Gastroesophageal sphincter (tissue), 4 donors: ENCODE results near the gene ELK4. TPM values are rescaled to one million over a fixed set of nuclear protein-coding genes. Genes with fewer than 3 reads are reported as not detected.

Experiments
- ATAC-seq: fragments of 150-250 bp; one replicate; pipeline ENCODE4 v1.9.1; 2016; ENCODE audit warnings: mild to moderate bottlenecking, moderate library complexity
- H3K27ac ChIP-seq, 4 donors: fragments of 200-600 bp; sonication (generic) in 3 of 4; 1 replicate in 3 of 4; 2 replicates in 1 of 4; pipeline ENCODE4 v1.5.1; 2016 to 2019
- H3K27me3 ChIP-seq: fragments of 200-600 bp; sonication (generic); one replicate; pipeline ENCODE4 v1.5.1; 2019
- H3K36me3 ChIP-seq, 2 donors: fragments of 200-600 bp; sonication (generic); one replicate each; pipeline ENCODE4 v1.5.1; 2019; ENCODE audit warnings: control low read depth in 1 of 2
- H3K4me1 ChIP-seq, 3 donors: fragments of 200-600 bp; sonication (generic); 1 replicate in 2 of 3; 2 replicates in 1 of 3; pipeline ENCODE4 v1.5.1; 2016 to 2019; ENCODE audit warnings: control low read depth in 2 of 3
- H3K4me3 ChIP-seq, 2 donors: fragments of 200-600 bp; sonication (generic); one replicate each; pipeline ENCODE4 v1.5.1; 2019; ENCODE audit warnings: mild to moderate bottlenecking in 1 of 2, moderate library complexity in 1 of 2
- H3K9me3 ChIP-seq, 3 donors: fragments of 200-600 bp; sonication (generic); one replicate each; pipeline ENCODE4 v1.5.1; 2017 to 2019; ENCODE audit warnings: control low read depth in 2 of 3
- EP300 ChIP-seq: sonication (generic); formaldehyde crosslinking; IDR thresholded peaks from one replicate; pipeline ENCODE4 v1.6.1; 2017; ENCODE audit warnings: antibody characterized with exemption, mild to moderate bottlenecking
- POLR2A ChIP-seq, 2 donors: fragments of 450-650 bp; IDR thresholded peaks; one replicate each; pipeline ENCODE4 v1.6.1; 2017; ENCODE audit warnings: antibody characterized with exemption in 2 of 2, mild to moderate bottlenecking in 2 of 2, moderate library complexity in 1 of 2
- POLR2AphosphoS5 ChIP-seq: sonication (generic); formaldehyde crosslinking; IDR thresholded peaks from one replicate; pipeline ENCODE4 v1.6.1; 2017; ENCODE audit warnings: antibody characterized with exemption
- WGBS, 2 donors: methylation state at CpG; one replicate each; pipeline ENCODE4 v1.1.5; 2018; ENCODE audit warnings: low coverage in 1 of 2; 5-methylcytosine and 5-hydroxymethylcytosine counted together
- total RNA-seq, 4 donors: library from RNA; depleted of rRNA; stranded (reverse); fragments of >200 nt; gene quantifications; one replicate each; pipeline ENCODE4 v1.1.0, GENCODE V29; 2016
- TF ChIP-seq, protein P1 (sequence below), 4 experiments: fragments of 200-600 bp in 2 of 4; fragments of 450-650 bp in 2 of 4; sonication (generic) in 1 of 4; IDR thresholded peaks; one replicate each; pipeline ENCODE4 v1.5.1; 2017 to 2019; ENCODE audit warnings: antibody characterized with exemption in 4 of 4, mild to moderate bottlenecking in 2 of 4, moderate library complexity in 2 of 4

The ELK4 gene
- total RNA-seq, 4 donors from 2014 or later, result 23.2 to 24.6 (median 23.6) TPM

GRCh38 chr1:205630651-205631009, 1.2 kb downstream of the ELK4 start:
- 4 to 8% methylated on average over 3 of the region's 3 CpGs for WGBS, 2 donors
- TF ChIP-seq POLR2A (IDR thresholded peaks at IDR 0.05) (no peak), EP300 (no peak), POLR2AphosphoS5 (no peak)
- TF ChIP-seq, protein P1, sequence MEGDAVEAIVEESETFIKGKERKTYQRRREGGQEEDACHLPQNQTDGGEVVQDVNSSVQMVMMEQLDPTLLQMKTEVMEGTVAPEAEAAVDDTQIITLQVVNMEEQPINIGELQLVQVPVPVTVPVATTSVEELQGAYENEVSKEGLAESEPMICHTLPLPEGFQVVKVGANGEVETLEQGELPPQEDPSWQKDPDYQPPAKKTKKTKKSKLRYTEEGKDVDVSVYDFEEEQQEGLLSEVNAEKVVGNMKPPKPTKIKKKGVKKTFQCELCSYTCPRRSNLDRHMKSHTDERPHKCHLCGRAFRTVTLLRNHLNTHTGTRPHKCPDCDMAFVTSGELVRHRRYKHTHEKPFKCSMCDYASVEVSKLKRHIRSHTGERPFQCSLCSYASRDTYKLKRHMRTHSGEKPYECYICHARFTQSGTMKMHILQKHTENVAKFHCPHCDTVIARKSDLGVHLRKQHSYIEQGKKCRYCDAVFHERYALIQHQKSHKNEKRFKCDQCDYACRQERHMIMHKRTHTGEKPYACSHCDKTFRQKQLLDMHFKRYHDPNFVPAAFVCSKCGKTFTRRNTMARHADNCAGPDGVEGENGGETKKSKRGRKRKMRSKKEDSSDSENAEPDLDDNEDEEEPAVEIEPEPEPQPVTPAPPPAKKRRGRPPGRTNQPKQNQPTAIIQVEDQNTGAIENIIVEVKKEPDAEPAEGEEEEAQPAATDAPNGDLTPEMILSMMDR (IDR thresholded peaks at IDR 0.05), result no peak

DNA sequence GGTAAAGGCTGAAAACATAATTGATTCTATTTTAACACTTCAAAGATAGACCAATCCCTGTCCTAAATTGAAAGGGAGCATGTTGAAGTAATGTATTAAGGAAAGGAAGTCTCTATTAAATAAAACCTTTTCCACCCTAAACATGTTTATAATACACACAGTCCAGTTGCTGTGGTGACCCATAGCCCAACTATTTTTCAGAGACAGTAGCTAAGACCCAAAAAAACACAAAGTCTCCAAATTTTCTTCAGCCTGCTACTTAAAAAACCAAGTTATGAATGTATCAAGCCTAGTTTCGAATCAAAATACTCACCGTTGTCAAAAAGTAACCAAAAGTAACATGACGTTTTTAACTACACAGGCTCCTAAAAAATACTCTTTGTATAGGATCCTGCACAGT, 1.6 kb downstream of the ELK4 start:
- Histone ChIP-seq H3K36me3 (no peaks in the 10 kb centered on the region), H3K4me1 (peaks cover 0 to 46% (median 10%) of the 10 kb centered on the region in 3 donors), H3K9me3 (no peaks in the 10 kb centered on the region), H3K27ac (peak overlapping the region; percentile 90 to 99 (median 96)), H3K4me3 (peak overlapping the region; percentile 78 to 84), H3K27me3 (no peaks in the 10 kb centered on the region)
- TF ChIP-seq EP300, result no peak
- TF ChIP-seq, protein P1 (IDR thresholded peaks at IDR 0.05), result no peak
- no peak for TF ChIP-seq POLR2A (IDR thresholded peaks at IDR 0.05)
- TF ChIP-seq POLR2AphosphoS5, result no peak
- no peak for ATAC-seq
- WGBS, 2 donors, result 6 to 8% methylated on average over 3 of the region's 3 CpGs

More at GRCh38 chr1:205630651-205631009, 1.2 kb downstream of the ELK4 start:
- no peak for ATAC-seq
- Histone ChIP-seq H3K9me3 (no peaks in the 10 kb centered on the region), H3K4me1 (peaks cover 0 to 42% (median 10%) of the 10 kb centered on the region in 3 donors), H3K36me3 (no peaks in the 10 kb centered on the region), H3K27me3 (no peaks in the 10 kb centered on the region), H3K4me3 (peak overlapping the region; percentile 78 to 84), H3K27ac (peak overlapping the region; percentile 90 to 99 (median 96))

GRCh38 chr1:205629751-205630150, 2.1 kb downstream of the ELK4 start:
- Histone ChIP-seq H3K4me1 (peaks cover 0 to 48% (median 10%) of the 10 kb centered on the region in 3 donors), H3K4me3 (no peak overlapping the region), H3K27me3 (no peaks in the 10 kb centered on the region), H3K36me3 (no peaks in the 10 kb centered on the region), H3K9me3 (no peaks in the 10 kb centered on the region), H3K27ac (peak overlapping the region in 2 of 4 donors; percentile 96 to 97)
- TF ChIP-seq POLR2AphosphoS5, result no peak
- TF ChIP-seq EP300, result no peak
- TF ChIP-seq, protein P1 (IDR thresholded peaks at IDR 0.05), result no peak
- TF ChIP-seq POLR2A (IDR thresholded peaks at IDR 0.05), result no peak
- no peak for ATAC-seq
- WGBS, 2 donors, result 69 to 80% methylated on average over 6 of the region's 6 CpGs

DNA sequence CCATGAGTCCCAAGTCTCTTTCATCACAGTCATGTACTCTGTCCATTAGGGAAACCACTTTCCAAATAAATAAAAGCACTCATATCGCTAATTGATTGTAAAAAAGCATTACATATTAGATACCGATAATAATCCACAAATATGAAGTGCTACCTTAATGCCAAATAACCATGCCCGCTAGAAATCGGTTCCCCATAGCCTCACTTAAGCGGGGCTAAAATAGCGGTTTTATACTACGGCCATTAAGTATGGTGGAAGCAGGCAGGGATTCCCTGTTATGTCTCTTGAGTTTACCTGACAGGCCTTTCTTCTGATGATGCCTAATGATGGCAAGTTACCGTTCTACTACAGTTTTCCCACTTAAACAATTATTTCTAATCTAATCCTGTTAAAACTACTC, 3.9 kb downstream of the ELK4 start:
- no peak for ATAC-seq
- Histone ChIP-seq H3K4me1 (peaks cover 0 to 45% (median 10%) of the 10 kb centered on the region in 3 donors), H3K36me3 (peaks cover 0 to 9% of the 10 kb centered on the region in 2 donors), H3K9me3 (no peaks in the 10 kb centered on the region), H3K27me3 (no peaks in the 10 kb centered on the region), H3K27ac (no peak overlapping the region), H3K4me3 (no peak overlapping the region)
- TF ChIP-seq EP300, result no peak
- TF ChIP-seq POLR2A (IDR thresholded peaks at IDR 0.05), result no peak
- TF ChIP-seq, protein P1 (IDR thresholded peaks at IDR 0.05), result no peak
- TF ChIP-seq POLR2AphosphoS5, result no peak
- 88 to 91% methylated on average over 8 of the region's 8 CpGs for WGBS, 2 donors

DNA sequence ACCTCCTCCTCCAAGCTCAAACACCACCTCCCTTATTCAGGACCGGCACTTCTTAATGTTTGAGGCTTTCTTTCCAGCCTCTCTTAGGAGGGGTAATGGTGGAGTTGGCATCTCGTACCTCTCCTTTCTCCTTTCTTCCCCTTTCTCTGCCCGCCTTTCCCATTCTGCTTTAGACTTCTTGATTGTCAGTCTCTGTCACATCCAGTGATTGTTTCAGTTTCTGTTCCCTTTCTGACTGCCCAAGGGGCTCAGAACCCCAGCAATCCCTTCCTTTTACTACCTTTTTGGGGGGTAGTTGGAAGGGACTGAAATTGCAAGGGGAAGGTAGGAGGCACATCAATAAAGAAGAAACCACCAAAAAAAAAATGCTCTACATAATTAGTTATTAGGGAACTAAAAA, 5.6 kb downstream of the ELK4 start:
- Histone ChIP-seq H3K4me3 (no peak overlapping the region), H3K27me3 (no peaks in the 10 kb centered on the region), H3K27ac (no peak overlapping the region), H3K4me1 (peaks cover 0 to 37% (median 6%) of the 10 kb centered on the region in 3 donors), H3K9me3 (no peaks in the 10 kb centered on the region), H3K36me3 (peaks cover 0 to 26% of the 10 kb centered on the region in 2 donors)
- no peak for ATAC-seq
- TF ChIP-seq POLR2AphosphoS5 (no peak), POLR2A (IDR thresholded peaks at IDR 0.05) (no peak), EP300 (no peak)
- TF ChIP-seq, protein P1 (IDR thresholded peaks at IDR 0.05), result no peak
- WGBS, 2 donors, result 62 to 90% methylated on average over 2 to 3 of the region's 3 CpGs
